RWPE2 (cell line): Measurements from ENCODE around the gene PIGC.

Source experiments
- ATAC-seq: fragments of 200-7000 bp; cut with Tn5 transposase; 3 replicates; pipeline ENCODE4 v1.9.1; 2021; ENCODE audit warnings: low read depth
- DNase-seq: peaks from one replicate; pipeline ENCODE4 v3.0.0-alpha.2; 2020; ENCODE audit warnings: low spot score
- H3K27ac ChIP-seq: fragments of 450-650 bp; 2 replicates; pipeline ENCODE4 v1.5.1; 2017; ENCODE audit warnings: mild to moderate bottlenecking; ENCODE audit not compliant: poor library complexity, severe bottlenecking
- H3K27me3 ChIP-seq: fragments of 250-450 bp; sonication (Bioruptor Pico); 2 replicates; pipeline ENCODE4 v1.5.1; 2021; ENCODE audit warnings: mild to moderate bottlenecking, moderate library complexity; ENCODE audit not compliant: insufficient read depth, poor library complexity, severe bottlenecking
- H3K36me3 ChIP-seq: fragments of 250-450 bp; sonication (Bioruptor Pico); 2 replicates; pipeline ENCODE4 v1.5.1; 2020; ENCODE audit warnings: low read depth, mild to moderate bottlenecking, moderate library complexity
- H3K4me1 ChIP-seq: fragments of 250-450 bp; sonication (Bioruptor Pico); 2 replicates; pipeline ENCODE4 v1.5.1; 2021; ENCODE audit warnings: mild to moderate bottlenecking, moderate library complexity; ENCODE audit not compliant: insufficient read depth, poor library complexity, severe bottlenecking
- H3K4me3 ChIP-seq: fragments of 250-450 bp; sonication (Bioruptor Pico); 2 replicates; pipeline ENCODE4 v1.5.1; 2021; ENCODE audit warnings: mild to moderate bottlenecking, moderate library complexity; ENCODE audit not compliant: severe bottlenecking
- H3K9me3 ChIP-seq: fragments of 250-450 bp; sonication (Bioruptor Pico); 2 replicates; pipeline ENCODE4 v1.5.1; 2021; ENCODE audit warnings: mild to moderate bottlenecking, moderate library complexity; ENCODE audit not compliant: severe bottlenecking
- TF ChIP-seq, protein P1 (sequence below): fragments of 450-650 bp; IDR thresholded peaks from one replicate; pipeline ENCODE4 v1.5.1; 2017; ENCODE audit warnings: mild to moderate bottlenecking, moderate library complexity; ENCODE audit not compliant: poor library complexity, severe bottlenecking

Gene PIGC

DNA sequence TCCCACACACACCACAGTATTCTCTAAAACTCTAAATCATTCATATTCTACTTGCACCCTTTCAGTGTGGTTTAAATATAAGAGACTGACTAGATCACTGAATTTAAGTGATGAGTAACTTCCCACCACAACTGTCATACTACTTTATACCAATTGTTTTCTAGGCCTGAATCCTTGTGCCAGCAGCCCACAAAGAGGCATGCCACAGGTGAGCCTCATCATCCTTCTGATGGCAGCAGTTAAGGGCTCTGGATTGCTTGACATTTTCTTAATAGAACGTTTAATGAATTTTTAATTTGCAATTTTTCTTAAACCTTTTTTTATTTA lies 13.8 kb downstream of the PIGC start:
- no peak for DNase-seq
- H3K27ac ChIP-seq, result no peak overlapping the region
- no peak overlapping the region for H3K4me3 ChIP-seq
- H3K36me3 ChIP-seq, result no peaks in the 10 kb centered on the region
- H3K9me3 ChIP-seq, result no peaks in the 10 kb centered on the region
- TF ChIP-seq, protein P1, sequence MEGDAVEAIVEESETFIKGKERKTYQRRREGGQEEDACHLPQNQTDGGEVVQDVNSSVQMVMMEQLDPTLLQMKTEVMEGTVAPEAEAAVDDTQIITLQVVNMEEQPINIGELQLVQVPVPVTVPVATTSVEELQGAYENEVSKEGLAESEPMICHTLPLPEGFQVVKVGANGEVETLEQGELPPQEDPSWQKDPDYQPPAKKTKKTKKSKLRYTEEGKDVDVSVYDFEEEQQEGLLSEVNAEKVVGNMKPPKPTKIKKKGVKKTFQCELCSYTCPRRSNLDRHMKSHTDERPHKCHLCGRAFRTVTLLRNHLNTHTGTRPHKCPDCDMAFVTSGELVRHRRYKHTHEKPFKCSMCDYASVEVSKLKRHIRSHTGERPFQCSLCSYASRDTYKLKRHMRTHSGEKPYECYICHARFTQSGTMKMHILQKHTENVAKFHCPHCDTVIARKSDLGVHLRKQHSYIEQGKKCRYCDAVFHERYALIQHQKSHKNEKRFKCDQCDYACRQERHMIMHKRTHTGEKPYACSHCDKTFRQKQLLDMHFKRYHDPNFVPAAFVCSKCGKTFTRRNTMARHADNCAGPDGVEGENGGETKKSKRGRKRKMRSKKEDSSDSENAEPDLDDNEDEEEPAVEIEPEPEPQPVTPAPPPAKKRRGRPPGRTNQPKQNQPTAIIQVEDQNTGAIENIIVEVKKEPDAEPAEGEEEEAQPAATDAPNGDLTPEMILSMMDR, result no peak
- peaks cover 10% of the 10 kb centered on the region for H3K4me1 ChIP-seq
- no peak for ATAC-seq
- no peaks in the 10 kb centered on the region for H3K27me3 ChIP-seq

DNA sequence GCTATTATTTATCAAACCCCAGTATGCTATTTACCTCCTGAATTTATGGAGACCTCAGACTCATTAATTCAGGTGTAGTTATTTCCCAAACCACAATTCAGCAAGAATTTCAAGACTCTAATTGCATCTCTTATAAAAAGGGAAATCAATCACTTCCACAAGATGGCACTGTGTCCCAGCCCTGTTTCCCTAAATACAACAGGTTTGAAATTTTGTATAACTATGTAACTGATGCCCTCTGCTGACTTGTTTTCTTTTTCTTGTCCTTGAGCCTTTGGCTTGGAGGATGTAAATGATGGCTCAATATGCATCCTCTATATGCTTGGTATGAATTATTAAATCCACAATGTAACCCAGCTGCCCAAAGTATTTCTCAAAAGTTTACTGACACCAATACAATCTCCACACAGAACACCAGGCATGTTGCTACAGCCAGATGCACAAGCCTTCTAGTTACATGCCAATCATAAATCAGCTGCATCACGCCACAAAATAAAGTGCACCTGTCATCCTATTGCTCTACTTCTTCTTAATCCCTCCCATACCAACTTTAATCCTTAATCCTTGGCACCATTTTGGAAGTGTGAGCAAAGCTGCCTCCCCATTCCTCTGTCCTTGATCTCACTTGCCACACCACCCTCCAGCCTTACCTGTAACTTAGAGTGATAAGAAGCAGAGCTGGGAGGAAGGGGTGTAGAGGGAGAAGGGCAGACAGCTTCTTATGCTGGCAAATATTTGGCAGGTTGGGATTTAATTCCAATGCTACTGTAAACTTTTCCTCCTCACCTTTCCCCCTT lies 14.3 kb downstream of the PIGC start:
- DNase-seq, result no peak
- TF ChIP-seq, protein P1, result peak; percentile 93
- H3K9me3 ChIP-seq, result no peaks in the 10 kb centered on the region
- no peak overlapping the region for H3K27ac ChIP-seq
- H3K27me3 ChIP-seq, result no peaks in the 10 kb centered on the region
- ATAC-seq, result peak; percentile 48; the same call in 1 of the 3 replicates
- no peaks in the 10 kb centered on the region for H3K36me3 ChIP-seq
- no peak overlapping the region for H3K4me3 ChIP-seq
- H3K4me1 ChIP-seq, result peaks cover 10% of the 10 kb centered on the region

DNA sequence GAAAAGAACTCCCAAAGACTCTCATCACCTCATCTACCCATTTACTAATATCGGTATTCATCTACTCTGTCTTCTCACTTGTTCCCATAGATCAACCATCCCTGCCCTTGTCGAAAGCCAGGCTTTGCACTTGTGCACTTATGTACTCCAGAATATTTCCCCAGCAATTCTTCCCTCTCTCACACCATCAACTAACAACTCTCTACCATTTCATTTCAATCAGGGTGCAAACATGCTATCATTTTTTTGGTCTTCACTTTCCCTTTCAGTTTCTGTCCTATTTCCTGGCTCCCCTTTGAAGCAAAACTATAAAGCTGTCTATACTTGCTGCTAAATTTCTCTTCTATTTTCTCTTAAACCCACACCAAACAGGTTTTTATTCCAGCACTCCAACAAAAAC lies 16.7 kb downstream of the PIGC start:
- no peak for DNase-seq
- Histone ChIP-seq H3K36me3 (no peaks in the 10 kb centered on the region), H3K4me3 (no peak overlapping the region), H3K27me3 (no peaks in the 10 kb centered on the region), H3K9me3 (no peaks in the 10 kb centered on the region), H3K27ac (no peak overlapping the region), H3K4me1 (peaks cover 15% of the 10 kb centered on the region)
- TF ChIP-seq, protein P1, result no peak
- no peak for ATAC-seq

DNA sequence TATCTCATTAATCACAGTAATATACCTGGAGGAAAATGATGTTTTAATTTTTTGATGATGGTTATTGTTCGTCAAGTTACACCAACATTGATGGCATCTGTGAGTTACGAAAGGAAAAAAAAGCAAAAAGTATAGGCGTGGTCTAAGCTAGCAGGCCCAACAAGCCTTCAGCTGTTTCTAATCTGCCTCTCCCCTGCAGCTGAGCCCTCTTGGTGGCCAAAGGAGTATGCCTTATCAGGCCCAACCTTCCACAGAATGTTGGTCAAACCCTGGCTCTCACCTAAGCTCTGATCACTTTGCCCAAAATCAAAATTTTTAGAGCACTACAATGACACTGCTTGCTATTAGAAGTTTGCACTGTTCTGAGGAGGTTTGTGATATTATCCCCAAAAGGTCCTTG lies 18.5 kb downstream of the PIGC start:
- TF ChIP-seq, protein P1, result no peak
- Histone ChIP-seq H3K27ac (no peak overlapping the region), H3K4me1 (peaks cover 7% of the 10 kb centered on the region), H3K4me3 (no peak overlapping the region), H3K27me3 (no peaks in the 10 kb centered on the region), H3K9me3 (no peaks in the 10 kb centered on the region), H3K36me3 (no peaks in the 10 kb centered on the region)
- DNase-seq (no peak), ATAC-seq (no peak)

DNA sequence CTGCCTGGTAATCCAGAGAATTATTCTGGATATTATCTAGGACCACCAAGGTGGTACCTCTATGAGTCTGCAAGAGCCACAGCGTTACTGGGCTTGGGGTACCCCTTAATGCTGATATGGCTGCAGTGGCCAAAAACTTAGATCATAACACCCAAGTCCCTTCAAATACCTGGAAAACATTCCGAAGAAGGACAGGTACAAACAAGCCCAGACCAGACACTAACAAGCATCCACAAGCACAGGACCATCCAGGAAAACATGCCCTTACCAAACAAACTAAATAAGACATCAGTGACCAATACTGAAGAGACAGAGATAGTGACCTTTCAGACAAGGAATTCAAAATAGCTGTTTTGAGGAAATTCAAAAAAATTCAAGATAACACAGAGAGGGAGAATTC lies 20.5 kb downstream of the PIGC start:
- peak; percentile 29; the same call in 2 of the 3 replicates for ATAC-seq
- H3K4me3 ChIP-seq, result no peak overlapping the region
- DNase-seq, result no peak
- TF ChIP-seq, protein P1, result no peak
- H3K4me1 ChIP-seq, result peaks cover 17% of the 10 kb centered on the region
- no peaks in the 10 kb centered on the region for H3K27me3 ChIP-seq
- no peak overlapping the region for H3K27ac ChIP-seq
- no peaks in the 10 kb centered on the region for H3K36me3 ChIP-seq
- H3K9me3 ChIP-seq, result no peaks in the 10 kb centered on the region
